Stimulated activated CD8-positive, alpha-beta memory T cell treated with anti-CD3 and anti-CD28 coated beads, Interleukin-4, amount 100 ng/mL, for 4 hours (primary cell): ENCODE measurements around the gene THAP4.
"Not testable (repeated sequence)": the region's sequence is repeated elsewhere in the genome, so short reads cannot be mapped to it uniquely, and the experiment has no call there.

ENCODE experiments used
- DNase-seq, 2 donors: peaks; one replicate each; pipeline ENCODE4 v3.0.0-alpha.2; 2020; ENCODE audit warnings: low read depth in 2 of 2, low spot score in 1 of 2

THAP4 gene

GRCh38 chr2:241665731-241666440, 28.9 kb upstream of the THAP4 start:
- no peak for DNase-seq

GRCh38 chr2:241662731-241663130, 25.8 kb upstream of the THAP4 start:
- DNase-seq, result not testable (repeated sequence)

- DNase-seq, result no peak
Measured at GRCh38 chr2:241660593-241661213, 23.7 kb upstream of the THAP4 start.

GRCh38 chr2:241659150-241659739, 22.3 kb upstream of the THAP4 start:
- DNase-seq, result no peak

GRCh38 chr2:241658296-241658695, 21.3 kb upstream of the THAP4 start:
- no peak for DNase-seq

GRCh38 chr2:241657786-241658254, 20.9 kb upstream of the THAP4 start:
- DNase-seq, result no peak

GRCh38 chr2:241656190-241656741, 19.3 kb upstream of the THAP4 start:
- DNase-seq, result no peak

- no peak for DNase-seq
Measured at GRCh38 chr2:241655516-241656189, 18.7 kb upstream of the THAP4 start.

- DNase-seq, result no peak
Measured at GRCh38 chr2:241654551-241654950, 17.6 kb upstream of the THAP4 start.

- no peak for DNase-seq
Measured at GRCh38 chr2:241653210-241653750, 16.3 kb upstream of the THAP4 start.

- DNase-seq, result no peak
Measured at GRCh38 chr2:241652722-241653121, 15.8 kb upstream of the THAP4 start.

GRCh38 chr2:241652142-241652541, 15.2 kb upstream of the THAP4 start:
- DNase-seq, result no peak

- no peak for DNase-seq
Measured at GRCh38 chr2:241649927-241650326, 13.0 kb upstream of the THAP4 start.

- DNase-seq, result no peak
Measured at GRCh38 chr2:241649404-241649803, 12.4 kb upstream of the THAP4 start.

- no peak for DNase-seq
Measured at GRCh38 chr2:241648453-241648852, 11.5 kb upstream of the THAP4 start.

GRCh38 chr2:241645915-241646645, 9.1 kb upstream of the THAP4 start:
- DNase-seq, result no peak

GRCh38 chr2:241645056-241645914, 8.3 kb upstream of the THAP4 start:
- no peak for DNase-seq

GRCh38 chr2:241641631-241642030, 4.7 kb upstream of the THAP4 start:
- no peak for DNase-seq

GRCh38 chr2:241640165-241640795, 3.3 kb upstream of the THAP4 start:
- no peak for DNase-seq
